Stimulated activated CD4-positive, alpha-beta T cell treated with anti-CD3 and anti-CD28 coated beads, Interleukin-15, amount 100 ng/mL, for 24 hours (primary cell): ENCODE data around the gene OTUD1.
"Not testable (repeated sequence)": the region's sequence is repeated elsewhere in the genome, so short reads cannot be mapped to it uniquely, and the experiment has no call there.

Experiments
- DNase-seq: peaks from one replicate; pipeline ENCODE4 v3.0.0-alpha.2; 2020

OTUD1 gene, protein sequence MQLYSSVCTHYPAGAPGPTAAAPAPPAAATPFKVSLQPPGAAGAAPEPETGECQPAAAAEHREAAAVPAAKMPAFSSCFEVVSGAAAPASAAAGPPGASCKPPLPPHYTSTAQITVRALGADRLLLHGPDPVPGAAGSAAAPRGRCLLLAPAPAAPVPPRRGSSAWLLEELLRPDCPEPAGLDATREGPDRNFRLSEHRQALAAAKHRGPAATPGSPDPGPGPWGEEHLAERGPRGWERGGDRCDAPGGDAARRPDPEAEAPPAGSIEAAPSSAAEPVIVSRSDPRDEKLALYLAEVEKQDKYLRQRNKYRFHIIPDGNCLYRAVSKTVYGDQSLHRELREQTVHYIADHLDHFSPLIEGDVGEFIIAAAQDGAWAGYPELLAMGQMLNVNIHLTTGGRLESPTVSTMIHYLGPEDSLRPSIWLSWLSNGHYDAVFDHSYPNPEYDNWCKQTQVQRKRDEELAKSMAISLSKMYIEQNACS

DNA sequence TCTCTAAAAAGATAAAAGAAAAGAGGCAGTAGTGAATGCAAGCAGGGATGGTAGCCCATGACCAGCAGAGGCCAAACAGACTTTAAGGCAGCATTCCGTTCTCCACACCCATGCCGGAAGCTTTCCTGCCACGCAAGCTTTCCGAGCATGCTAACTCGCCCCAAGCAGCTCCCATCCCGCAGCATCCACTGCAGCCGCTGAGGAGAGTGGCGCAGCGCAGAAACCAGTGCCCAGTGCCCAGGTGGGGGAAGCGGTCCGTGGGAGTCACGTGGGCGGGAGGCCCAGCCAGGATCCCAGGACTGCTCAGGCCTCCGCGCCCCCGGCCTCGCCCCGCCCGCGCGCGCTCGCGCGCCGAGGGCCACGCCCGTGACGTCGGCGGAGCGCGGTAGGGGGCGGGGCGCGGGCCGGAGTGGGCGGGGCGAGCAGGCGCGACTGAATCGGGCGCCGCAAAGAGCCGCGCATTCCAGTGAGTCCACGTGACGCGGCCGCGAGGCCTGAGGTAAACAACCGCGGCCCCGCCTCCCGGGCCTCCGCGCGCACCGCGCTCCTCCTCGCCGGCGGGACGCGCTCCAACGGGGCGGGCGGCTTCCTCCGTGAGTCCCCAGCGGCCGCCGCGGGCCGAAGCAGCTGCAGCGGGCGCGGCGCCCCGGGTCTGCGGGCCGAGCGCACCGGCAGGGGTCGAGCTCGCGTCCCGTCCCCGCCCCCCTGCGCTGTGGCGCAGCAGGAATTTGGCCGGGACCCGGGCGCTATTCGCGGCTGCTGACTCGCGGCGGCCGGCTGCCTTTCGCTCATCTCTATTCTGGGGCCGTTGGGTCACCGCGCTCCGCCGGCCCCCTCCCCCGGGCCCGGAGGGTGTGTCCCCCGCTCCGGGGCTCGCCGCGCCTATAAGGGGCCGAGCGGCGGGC is at the start of gene OTUD1:
TSS of gene OTUD1 (plus strand) at position 529 of the 905 bp plus-strand sequence. CDS start 383 bp downstream, outside the sequence.
- DNase-seq = peak; percentile 95

DNA sequence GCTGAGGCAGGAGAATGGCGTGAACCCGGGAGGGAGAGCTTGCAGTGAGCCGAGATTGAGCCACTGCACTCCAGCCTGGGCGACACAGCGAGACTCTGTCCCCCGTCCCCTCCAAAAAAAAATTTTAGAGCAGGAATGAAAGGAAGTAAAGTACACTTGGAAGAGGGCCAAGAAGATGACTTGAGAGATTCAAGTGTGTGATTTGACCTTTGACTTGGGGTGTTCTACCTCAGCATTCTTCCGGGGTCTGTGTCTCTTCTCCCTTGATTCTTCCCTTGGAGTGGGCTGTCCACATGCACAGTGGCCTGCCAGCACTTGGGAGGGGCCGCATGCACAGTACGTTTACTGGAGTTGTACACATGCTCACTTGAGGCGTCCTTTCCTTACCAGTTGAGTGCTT is 48.5 kb upstream of the OTUD1 start:
- not testable (repeated sequence) for DNase-seq

DNA sequence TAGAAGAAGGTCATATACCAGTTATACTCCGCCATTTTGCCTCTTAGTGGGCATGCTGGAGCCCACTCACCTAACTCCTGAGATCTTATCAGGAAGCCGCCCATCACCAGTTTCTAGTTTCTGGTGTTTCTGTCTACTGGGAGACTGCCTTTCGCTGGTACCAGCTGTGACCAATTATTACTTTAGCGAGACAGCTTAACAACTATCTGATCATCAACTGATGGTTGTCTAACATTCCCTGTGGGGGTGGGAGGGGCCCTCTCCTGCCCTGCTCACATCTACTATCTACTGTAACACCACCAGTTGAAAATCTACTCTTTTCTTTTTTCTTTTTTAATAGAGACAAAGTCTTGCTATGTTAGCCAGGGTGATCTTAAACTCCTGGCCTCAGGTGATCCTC is 48.1 kb upstream of the OTUD1 start:
- no peak for DNase-seq

DNA sequence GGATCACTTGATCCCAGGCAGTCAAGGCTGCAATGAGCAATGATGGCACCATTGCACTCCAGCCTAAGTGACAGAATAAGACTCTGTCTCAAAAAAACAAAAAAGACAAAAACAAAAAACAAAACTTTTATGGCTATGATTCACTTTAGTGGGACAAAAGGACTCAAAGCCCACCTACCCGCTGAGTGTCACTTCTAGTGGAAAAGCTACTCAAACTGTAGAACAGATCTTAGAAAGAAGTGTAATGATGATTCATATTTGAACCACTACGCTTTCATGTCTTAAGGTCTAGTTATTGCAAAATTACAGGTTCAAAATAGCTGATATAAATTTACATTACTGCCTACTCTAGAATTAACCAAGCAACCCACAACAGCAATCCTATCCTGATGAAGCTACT is 47.1 kb upstream of the OTUD1 start:
- peak; percentile 44 for DNase-seq

DNA sequence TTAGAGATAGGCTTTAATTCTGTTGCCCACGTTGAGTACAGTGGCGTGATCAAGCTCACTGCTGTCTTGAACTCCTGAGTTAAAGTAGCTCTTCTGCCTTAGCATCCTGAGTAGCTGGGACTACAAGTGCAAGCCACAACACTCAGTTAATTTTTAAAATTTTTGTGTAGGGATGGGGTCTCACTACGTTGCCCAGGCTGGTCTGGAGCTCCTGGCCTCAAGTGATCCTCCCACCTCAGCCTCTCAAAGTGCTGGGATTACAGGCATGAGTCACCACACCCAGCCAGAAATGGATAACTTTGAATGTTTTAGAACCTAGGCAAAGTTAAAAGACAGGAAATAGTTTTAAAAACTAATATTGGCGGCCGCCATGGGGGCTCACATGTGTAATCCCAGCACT is 43.9 kb upstream of the OTUD1 start:
- no peak for DNase-seq

DNA sequence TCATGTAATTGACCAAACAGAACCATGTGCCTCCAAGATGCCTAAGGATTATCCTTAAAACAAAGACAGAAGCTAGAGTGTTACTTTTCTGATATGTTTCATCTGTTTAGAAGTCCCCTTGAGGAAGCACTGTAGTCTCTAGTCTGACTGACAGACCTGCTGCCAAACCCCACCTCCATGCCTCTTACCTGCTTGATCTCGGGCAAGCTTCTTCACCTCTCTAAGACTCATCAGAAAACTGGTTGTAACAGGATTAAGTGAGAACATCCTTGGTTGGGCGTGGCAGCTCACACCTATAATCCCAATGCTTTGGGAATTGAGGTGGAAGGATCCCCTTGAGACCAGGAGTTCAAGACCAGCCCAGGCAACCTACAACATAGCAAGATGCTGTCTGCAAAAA is 42.2 kb upstream of the OTUD1 start:
- no peak for DNase-seq

DNA sequence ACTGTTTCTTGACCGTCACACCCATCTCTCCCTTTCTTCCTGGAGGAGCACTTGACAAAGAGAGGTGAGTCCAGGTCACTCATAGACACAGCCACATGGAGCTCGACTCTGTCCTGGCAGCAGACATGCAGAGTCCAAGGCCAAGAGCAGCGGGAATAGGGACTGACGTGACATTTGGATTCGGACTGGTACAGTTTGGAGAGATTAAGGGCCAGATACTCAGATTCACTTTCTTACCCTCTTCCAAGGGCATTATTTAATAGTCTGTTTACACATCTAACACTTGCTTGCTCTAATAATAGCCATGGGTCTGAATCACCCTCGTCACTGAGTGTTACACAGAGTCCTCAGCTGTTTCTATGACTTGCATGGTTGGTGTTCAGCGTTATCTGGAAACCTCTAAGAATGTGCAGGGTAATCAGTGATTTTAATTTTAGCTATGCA is 39.2 kb upstream of the OTUD1 start:
- DNase-seq = no peak

DNA sequence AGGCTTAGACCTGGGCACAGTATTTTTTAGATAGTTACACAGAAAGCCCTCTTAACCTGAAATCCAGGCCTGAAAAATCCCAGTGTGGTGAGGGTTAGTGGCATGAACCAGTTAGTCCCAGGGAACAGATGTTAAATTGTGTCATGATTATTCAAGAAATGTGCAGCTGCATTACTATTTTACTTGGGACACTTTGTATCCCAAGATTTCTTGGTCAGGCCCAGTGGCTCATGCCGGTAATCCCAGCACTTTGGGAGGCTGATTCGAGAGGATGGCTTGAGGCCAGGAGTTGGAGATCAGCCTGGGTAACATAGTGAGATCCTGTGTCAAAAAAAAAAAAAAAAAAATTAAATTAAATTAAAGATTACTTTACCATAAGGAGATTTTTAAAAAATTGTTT is 36.0 kb upstream of the OTUD1 start:
- DNase-seq = no peak

DNA sequence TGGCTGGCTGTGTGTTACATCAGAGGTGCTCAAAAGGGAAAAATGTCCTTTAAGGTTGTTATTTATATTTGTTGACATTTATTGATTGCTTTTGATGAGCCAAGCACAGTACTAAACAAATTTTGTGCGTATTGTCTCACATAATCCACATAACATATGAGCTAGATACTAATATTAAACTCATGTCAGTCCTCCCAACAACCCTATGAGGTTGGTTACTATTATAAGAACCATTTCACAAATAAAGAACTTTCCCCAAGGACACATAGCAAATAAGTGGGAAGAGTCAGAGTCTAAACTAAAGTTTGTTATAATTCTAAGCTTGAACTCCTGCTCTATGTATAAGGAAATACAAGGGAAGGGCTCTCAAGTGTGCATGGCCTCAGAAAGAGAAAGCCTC is 35.6 kb upstream of the OTUD1 start:
- DNase-seq = no peak

DNA sequence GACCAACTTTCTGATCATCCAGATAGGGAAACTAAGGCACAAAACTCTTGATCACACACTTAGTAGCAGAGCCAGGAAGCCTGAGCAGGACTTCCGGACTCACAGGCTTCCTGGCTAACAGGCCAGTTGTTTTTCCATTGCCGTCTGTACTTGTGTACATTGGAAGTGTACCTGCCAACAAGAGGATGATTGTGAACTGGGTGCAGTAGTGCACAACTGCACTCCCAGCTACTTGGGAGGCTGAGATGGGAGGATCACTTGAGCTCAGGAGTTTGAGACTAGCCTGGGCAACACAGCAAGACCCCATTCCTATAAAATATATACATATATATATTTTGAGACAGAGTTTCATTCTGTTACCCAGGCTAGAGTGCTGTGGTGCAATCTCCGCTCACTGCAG is 35.2 kb upstream of the OTUD1 start:
- DNase-seq = no peak

DNA sequence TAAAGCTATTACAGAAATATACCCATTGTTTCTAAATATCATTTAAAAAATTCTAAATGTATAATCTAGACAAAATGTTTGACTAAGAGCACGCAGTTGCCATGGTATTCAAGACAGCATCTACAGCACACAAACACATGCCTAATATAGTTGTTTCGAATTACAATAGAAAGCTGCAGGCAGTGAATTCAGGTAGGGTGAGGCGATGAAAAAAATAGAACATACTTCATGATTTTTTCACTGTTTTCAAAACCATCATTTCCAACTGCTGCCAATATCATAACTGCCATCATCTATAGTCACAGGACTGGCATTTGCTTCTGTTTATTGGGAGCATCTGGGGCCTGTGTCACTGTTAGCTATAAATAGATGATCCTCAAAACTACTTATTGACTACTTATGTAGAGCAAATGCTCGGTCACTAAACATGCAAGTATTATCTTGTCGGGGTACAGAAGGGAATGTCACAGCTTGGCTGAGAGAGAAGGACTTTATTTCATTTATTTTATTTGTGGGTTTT is 34.4 kb upstream of the OTUD1 start:
- no peak for DNase-seq

DNA sequence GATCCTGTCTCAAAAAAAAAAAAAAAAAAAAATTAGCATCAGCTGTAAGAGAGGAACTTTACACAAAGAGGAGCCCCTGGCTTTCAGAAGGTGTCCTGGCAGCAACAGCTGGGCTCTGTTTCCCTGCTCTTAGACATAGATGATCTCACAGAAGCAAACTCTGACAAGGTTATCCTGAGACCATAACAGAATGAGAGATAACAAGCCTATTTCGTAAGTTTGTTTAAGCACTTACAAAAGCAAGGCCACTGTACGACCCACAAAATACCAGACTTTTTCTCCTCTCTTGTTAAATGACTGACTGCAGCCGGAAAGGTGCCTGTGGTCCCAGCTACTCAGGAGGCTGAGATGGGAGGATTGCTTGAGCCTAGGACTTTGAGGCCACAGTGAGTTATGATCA is 33.3 kb upstream of the OTUD1 start:
- no peak for DNase-seq

DNA sequence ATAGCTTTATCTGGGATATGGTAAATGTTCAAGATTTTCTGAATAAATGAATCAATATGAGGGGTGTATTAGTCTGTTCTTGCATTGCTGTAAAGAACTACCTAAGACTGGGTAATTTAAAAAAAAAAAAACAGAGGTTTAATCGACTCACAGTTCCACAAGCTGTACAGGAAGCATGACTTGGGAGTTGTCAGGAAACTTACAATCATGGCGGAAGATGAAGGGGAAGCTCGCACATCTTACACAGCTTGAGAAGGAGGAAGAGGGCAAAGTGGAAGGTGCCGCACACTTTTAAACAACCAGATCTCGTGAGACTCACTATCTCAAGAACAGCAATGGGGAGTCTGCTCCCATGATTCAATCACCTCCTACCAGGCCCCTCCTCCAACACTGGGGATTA is 32.5 kb upstream of the OTUD1 start:
- no peak for DNase-seq

DNA sequence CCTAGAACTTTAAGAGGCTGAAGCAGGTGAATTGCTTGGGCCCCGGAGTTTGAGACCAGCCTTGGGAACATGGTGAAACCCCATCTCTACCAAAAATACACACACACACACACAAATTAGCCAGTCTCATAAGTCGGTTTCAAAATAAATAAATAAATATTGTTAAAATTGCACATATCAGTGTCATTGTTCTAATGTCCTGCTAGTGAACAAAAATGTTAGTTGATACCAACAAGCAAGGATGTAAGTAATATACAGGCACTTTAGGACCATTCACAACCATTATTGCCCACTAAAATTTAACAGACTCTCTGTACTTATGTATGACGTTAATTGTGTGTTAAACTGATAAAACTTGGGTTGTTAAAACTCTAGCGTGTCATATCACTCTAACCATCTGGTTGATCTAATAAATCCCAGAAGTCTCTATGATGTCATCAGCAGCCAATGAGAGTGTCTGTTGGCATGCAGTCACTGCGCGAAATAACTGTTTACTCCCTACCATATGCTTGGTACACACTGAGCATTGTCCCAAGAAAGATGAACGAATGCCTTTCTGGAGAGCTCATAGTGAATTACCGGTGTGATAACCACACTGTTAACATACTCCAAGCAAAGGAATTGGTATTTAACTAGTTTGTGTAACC is 30.4 kb upstream of the OTUD1 start:
- DNase-seq = no peak

DNA sequence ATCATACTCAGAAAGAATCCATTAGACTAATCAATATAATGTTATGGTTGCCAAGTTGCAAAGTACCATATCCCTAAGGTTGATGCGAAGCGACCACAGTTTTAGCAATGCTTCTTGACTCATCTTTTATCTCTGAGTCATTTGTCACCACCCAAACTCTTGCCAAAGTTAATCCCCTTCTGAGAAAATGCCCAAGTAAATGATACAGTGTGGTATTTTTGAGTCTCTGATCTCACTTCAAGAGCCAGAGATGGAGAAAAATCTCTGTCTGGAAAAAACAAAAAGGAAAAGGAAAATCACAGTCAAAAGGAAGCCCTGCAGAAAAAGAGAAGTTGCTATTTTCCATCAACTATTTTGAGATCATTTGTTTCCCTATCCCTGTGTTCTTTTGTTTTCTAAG is 26.7 kb upstream of the OTUD1 start:
- peak; percentile 22 for DNase-seq

DNA sequence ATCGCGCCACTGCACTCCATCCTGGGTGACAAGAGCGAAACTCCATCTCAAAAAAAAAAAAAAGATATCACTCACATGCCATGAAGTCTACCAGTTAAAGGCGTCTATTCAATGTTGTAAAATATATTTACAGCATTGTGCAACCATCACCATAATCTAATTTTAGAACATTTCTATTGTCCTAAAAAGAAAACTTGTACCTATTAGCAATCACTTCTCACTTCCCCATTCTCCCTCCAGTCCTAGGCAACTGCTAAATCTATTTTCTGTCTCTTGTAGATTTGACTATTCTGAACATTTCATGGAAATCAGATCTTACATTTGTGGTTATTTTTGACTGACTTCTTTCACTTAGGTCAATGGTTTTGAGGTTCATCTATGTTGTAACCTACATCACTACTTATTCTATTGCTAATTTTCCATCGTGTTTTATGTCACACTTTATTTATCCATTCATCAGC is 25.2 kb upstream of the OTUD1 start:
- DNase-seq = no peak

DNA sequence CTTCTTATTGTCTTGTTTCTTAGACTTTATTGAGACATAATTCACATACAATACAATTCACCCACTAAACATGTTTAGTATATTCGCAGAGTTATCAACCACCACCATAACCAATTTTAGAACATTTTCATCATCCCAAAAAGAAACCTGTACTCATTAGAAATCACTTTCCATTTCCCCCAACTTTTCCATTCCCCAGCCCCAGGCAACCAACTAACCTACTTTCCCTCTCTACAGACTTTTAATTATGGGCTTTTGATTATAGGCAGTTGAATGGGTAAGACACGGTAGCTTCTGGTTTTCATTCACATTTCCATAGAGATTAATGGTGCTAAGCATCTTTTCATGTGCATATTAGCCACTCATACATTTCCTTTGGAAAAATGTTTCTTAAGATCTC is 24.2 kb upstream of the OTUD1 start:
- no peak for DNase-seq

DNA sequence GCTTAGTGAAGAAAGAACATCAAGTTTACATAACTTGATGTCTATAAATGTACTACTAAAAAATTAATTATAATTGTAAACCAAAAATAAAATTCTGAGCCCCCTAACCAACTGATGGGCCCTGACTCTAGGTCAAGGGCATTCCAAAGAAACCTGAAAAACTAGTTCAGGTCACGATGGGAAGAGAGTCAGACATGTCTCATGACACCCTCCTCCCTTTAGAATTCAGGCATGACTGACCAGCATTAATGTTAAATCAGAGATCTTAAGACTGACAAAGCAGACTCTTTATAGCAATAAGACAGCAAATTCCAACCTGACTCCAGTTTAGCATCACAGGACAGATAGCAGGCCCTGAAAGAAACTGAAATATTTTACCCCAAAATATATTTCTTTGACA is 21.6 kb upstream of the OTUD1 start:
- no peak for DNase-seq

DNA sequence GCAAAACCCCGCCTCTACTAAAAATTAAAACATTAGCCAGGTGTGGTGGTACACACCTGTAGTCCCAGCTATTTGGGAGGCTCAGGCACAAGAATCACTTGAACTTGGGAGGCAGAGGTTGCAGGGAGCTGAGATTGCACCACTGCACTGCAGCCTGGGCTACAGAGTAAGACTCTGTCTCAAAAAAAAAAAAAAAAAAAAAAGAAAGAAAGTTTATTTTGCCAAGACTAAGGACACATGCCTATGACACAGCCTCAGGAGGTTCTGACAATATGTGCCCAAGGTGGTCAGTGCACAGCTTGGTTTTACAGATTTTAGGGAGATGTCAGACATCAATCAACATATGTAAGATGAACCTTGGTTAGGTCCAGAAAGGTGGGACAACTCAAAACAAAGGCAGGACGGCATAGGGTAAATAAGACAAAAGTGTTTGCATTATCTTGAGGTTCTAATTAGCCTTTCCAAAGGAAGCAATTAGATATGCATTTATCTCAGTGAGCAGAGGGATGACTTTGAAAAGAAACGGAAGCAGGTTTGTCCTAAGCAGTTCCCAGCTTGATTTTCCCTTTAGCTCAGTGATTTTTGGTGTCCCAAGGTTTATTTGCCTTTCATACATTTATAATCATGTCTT is 20.7 kb upstream of the OTUD1 start:
- DNase-seq = no peak

DNA sequence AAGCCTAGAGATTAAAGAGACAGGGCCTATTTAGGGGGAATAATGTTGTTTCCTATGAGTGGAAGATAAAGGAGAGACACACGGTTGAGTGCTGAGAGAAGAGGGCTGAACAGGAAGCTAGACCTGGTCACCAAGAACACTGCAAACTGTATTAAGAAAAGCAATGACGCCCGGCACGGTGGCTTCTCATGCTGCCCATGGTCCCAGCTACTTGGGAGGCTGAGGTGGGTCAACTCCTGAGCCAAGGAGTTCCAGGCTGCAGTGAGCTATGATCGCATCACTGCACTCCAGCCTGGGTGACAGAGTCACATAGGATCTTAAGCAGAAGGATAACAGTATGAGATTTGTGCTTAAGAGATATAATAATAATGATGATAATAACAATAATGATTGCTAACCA is 19.7 kb upstream of the OTUD1 start:
- DNase-seq = no peak

DNA sequence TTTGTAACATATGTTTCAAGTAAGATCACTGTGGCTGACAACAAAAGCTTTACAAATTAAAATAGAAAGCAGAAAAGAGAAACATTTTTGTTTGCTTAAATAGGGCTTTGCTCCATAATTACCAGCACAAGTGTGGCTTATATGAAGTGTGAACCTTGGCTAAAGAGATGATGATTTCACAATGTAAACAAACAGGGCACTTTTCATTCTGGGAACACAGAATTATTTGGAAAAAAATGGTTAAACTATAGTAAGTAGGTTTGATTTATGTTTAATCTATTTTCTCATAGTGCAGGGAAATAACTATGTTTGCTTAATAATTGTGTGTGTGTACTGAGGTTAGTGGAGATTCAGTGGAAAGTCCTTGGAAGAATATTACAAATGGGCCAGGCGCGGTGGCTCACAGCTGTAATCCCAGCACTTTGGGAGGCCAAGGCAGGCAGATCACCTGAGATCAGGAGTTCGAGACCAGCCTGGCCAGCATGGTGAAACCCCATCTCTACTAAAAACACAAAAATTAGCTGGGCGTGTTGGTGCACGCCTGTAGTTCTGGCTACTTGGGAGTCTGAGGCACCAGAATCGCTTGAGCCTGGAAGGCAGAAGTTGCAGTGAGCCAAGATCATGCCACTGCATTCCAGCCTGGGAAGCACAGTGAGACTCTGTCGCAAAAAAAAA is 19.1 kb upstream of the OTUD1 start:
- DNase-seq = no peak

DNA sequence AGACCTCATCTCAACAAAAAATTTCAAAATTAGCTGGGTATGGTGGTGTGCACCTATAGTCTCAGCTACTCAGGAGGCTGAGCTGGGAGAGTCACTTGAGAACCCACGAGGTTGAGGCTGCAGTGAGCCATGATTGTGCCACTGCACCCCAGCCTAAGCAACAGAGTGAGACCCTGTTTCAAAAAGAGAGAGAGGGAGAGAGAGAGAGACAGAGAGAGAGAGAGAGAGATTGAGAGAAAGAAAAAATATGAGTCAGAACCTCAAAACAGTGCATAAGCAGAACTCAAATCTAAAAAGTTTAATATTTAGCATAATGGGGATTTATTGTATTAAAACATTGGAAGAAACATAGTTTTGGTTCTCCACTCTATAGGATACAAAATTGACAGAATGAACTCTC is 17.5 kb upstream of the OTUD1 start:
- DNase-seq = no peak
